Endothelial cell of umbilical vein (primary cell): ENCODE measurements around the gene MYO1A. TPM values are rescaled to one million over a fixed set of nuclear protein-coding genes. Genes with fewer than 3 reads are reported as not detected.

Source experiments
- BruUV-seq: library from RNA; stranded (reverse); fragments of 400-500 nt; replicated peaks from 2 replicates; lab custom pipeline; 2021; lab: Mats Ljungman, UMichigan
- CTCF ChIA-PET: fragments of 300-600, 350-600 bp; sonication (Branson Sonifier 250); formaldehyde crosslinking; loops from one replicate; lab custom pipeline; 2021; ENCODE audit warnings: antibody characterized with exemption, inconsistent platforms; lab: Charles Lee
- POLR2A ChIA-PET: fragments of 300-600, 350-600 bp; sonication (Branson Sonifier 250); formaldehyde crosslinking; loops from one replicate; lab custom pipeline; 2021; ENCODE audit warnings: antibody characterized with exemption, inconsistent platforms; lab: Charles Lee
- DNase-seq: peaks from one replicate; pipeline ENCODE4 v3.0.0-alpha.2; 2011; ENCODE audit warnings: low read depth, low spot score
- FAIRE-seq: peaks from 2 replicates; lab custom pipeline; 2011; peaks lifted over from hg19 to GRCh38; lab: Jason Lieb, UNC
- H2AFZ ChIP-seq: 2 replicates; pipeline ENCODE4 v1.6.0; 2012; ENCODE audit warnings: low read depth, low read length, control low read depth, inconsistent platforms
- H3K27ac ChIP-seq: 2 replicates; pipeline ENCODE4 v1.5.1; 2011; ENCODE audit warnings: low read depth, mild to moderate bottlenecking, control low read depth, low read length, moderate library complexity; ENCODE audit not compliant: insufficient read depth
- H3K27me3 ChIP-seq, 2 experiments: 2 replicates each; pipeline versions ENCODE4 v1.6.0 to v1.6.1; 2011; ENCODE audit warnings: low read length in 2 of 2, mixed read lengths in 1 of 2; ENCODE audit not compliant: control insufficient read depth in 2 of 2, insufficient read depth in 2 of 2
- H3K36me3 ChIP-seq, 2 experiments: 2 replicates in 1 of 2; 3 replicates in 1 of 2; pipeline ENCODE4 v1.5.1; 2011; ENCODE audit warnings: low read length in 2 of 2, mild to moderate bottlenecking in 1 of 2, moderate library complexity in 1 of 2; ENCODE audit not compliant: control insufficient read depth in 2 of 2, insufficient read depth in 2 of 2; ENCODE audit errors: extremely low read depth in 1 of 2
- H3K4me1 ChIP-seq: 3 replicates; pipeline ENCODE4 v1.5.1; 2011; ENCODE audit warnings: mild to moderate bottlenecking, low read length; ENCODE audit not compliant: control insufficient read depth, insufficient read depth; ENCODE audit errors: extremely low read depth
- H3K4me2 ChIP-seq: 2 replicates; pipeline ENCODE4 v1.6.1; 2011; ENCODE audit warnings: low read length, control low read depth, mixed read lengths; ENCODE audit not compliant: insufficient read depth
- H3K4me3 ChIP-seq, 3 experiments: fragments of 200-600 bp in 1 of 3; sonication (generic), shearing (Covaris generic) in 1 of 3; replicated peaks in 1 of 3; 2 replicates each; pipeline ENCODE4 v1.5.1; 2011 to 2016; ENCODE audit warnings: control low read depth in 3 of 3, low read length in 3 of 3, mild to moderate bottlenecking in 2 of 3, inconsistent platforms in 1 of 3, low read depth in 1 of 3, moderate library complexity in 1 of 3; ENCODE audit not compliant: insufficient read depth in 1 of 3
- H3K79me2 ChIP-seq: 2 replicates; pipeline ENCODE4 v1.6.0; 2012; ENCODE audit warnings: low read length, inconsistent platforms; ENCODE audit not compliant: control insufficient read depth, insufficient read depth
- H3K9ac ChIP-seq: replicated peaks from 2 replicates; pipeline ENCODE3; 2011; ENCODE audit warnings: low read length, control low read depth; ENCODE audit not compliant: insufficient read depth; ENCODE audit errors: extremely low read depth
- H3K9me1 ChIP-seq: replicated peaks from 3 replicates; pipeline ENCODE4 v1.6.0; 2011; ENCODE audit warnings: mild to moderate bottlenecking, low read length; ENCODE audit not compliant: control insufficient read depth, insufficient read depth; ENCODE audit errors: extremely low read depth
- H3K9me3 ChIP-seq: replicated peaks from 2 replicates; pipeline ENCODE4 v1.5.1; 2012; ENCODE audit warnings: low read length, inconsistent platforms; ENCODE audit not compliant: control insufficient read depth, insufficient read depth
- H4K20me1 ChIP-seq: replicated peaks from 2 replicates; pipeline ENCODE3; 2011; ENCODE audit warnings: mild to moderate bottlenecking, low read length; ENCODE audit not compliant: control insufficient read depth, insufficient read depth; ENCODE audit errors: extremely low read depth
- EZH2 ChIP-seq: IDR thresholded peaks from 2 replicates; pipeline ENCODE4 v1.6.1; 2012; ENCODE audit warnings: borderline replicate concordance, low read depth, mild to moderate bottlenecking, moderate library complexity, low read length, inconsistent platforms; ENCODE audit not compliant: severe bottlenecking
- FOS ChIP-seq: IDR thresholded peaks from 2 replicates; pipeline ENCODE4 v1.6.1; 2011; ENCODE audit warnings: mild to moderate bottlenecking, low read length, moderate library complexity, borderline replicate concordance; ENCODE audit not compliant: insufficient read depth
- GATA2 ChIP-seq: IDR thresholded peaks from 2 replicates; pipeline ENCODE4 v1.7.0; 2011; ENCODE audit warnings: low read depth, mild to moderate bottlenecking, moderate library complexity, mixed read lengths, low read length; ENCODE audit not compliant: insufficient read length, insufficient read depth
- MAX ChIP-seq: IDR thresholded peaks from 2 replicates; pipeline ENCODE4 v1.6.1; 2011; ENCODE audit not compliant: insufficient read depth, insufficient read length
- MYC ChIP-seq: IDR thresholded peaks from one replicate; pipeline ENCODE4 v1.6.1; 2011; ENCODE audit warnings: mild to moderate bottlenecking, low read depth, low read length
- POLR2A ChIP-seq: IDR thresholded peaks from 2 replicates; pipeline ENCODE4 v1.6.1; 2012; ENCODE audit warnings: low read depth, mild to moderate bottlenecking, control low read depth, low read length
- POLR2AphosphoS5 ChIP-seq: IDR thresholded peaks from 2 replicates; pipeline ENCODE4 v1.6.1; 2012; ENCODE audit warnings: low read depth, mild to moderate bottlenecking, control low read depth, low read length, moderate library complexity; ENCODE audit not compliant: insufficient read depth
- dilution Hi-C: fragments of 300-500 bp; cut with MboI; formaldehyde crosslinking; loops from one replicate; pipeline ENCODE4 v1.15.0; 2019; ENCODE audit warnings: low sequenced_read_pairs; ENCODE audit not compliant: extremely low pct_ligation_motif_present
- intact Hi-C: fragments of 100-400 bp; cut with micrococcal nuclease; formaldehyde crosslinking; loops from one replicate; pipeline ENCODE4 v1.10.0; 2022
- polyA plus RNA-seq, 4 experiments: library from polyadenylated mRNA; depleted of rRNA in 3 of 4; stranded (reverse) in 3 of 4; unstranded in 1 of 4; fragments of >200 nt; gene quantifications; 2 replicates each; pipeline versions ENCODE4 v1.2.1 to v1.2.3, GENCODE V29; 2011 to 2012; ENCODE audit warnings: missing spikeins in 1 of 4
- total RNA-seq: library from RNA; stranded (reverse); gene quantifications from 2 replicates; pipeline ENCODE4 v1.2.3, GENCODE V29; 2021
- TF ChIP-seq, protein P1 (sequence below), 2 donors: IDR thresholded peaks; 1 replicate in 1 of 2; 2 replicates in 1 of 2; pipeline ENCODE4 v1.5.1; 2011; ENCODE audit warnings: low read length in 2 of 2, mild to moderate bottlenecking in 2 of 2, moderate library complexity in 2 of 2, control low read depth in 1 of 2, inconsistent platforms in 1 of 2, low read depth in 1 of 2; ENCODE audit not compliant: insufficient read depth in 1 of 2; ENCODE audit errors: extremely low read depth in 1 of 2

MYO1A gene
- total and polyA plus RNA-seq, 2 donors (not counting 3 experiments of a cell fraction or from before 2014, with no cell fraction given): not detected

GRCh38 chr12:57096748-57097553, 47.0 kb upstream of the MYO1A start:
- no peak for FAIRE-seq
- H3K36me3 ChIP-seq: peaks cover 4 to 48% of the 10 kb centered on the region in 2 experiments

GRCh38 chr12:57096099-57096572, 46.2 kb upstream of the MYO1A start:
- H3K27me3 ChIP-seq: no peaks in the 10 kb centered on the region
- H3K9ac ChIP-seq: no peak overlapping the region
- intact Hi-C loops (no loop called here), dilution Hi-C loops (no loop called here)
- H2AFZ ChIP-seq: no peak overlapping the region
- no peaks in the 10 kb centered on the region for H3K9me3 ChIP-seq
- FAIRE-seq (no peak), DNase-seq (no peak)
- H3K4me1 ChIP-seq: peaks cover 8% of the 10 kb centered on the region
- H3K4me2 ChIP-seq: no peak overlapping the region
- POLR2A ChIA-PET: no interaction called here
- H3K36me3 ChIP-seq: peaks cover 4 to 50% of the 10 kb centered on the region in 2 experiments
- no peak for TF ChIP-seq MYC
- TF ChIP-seq, protein P1, sequence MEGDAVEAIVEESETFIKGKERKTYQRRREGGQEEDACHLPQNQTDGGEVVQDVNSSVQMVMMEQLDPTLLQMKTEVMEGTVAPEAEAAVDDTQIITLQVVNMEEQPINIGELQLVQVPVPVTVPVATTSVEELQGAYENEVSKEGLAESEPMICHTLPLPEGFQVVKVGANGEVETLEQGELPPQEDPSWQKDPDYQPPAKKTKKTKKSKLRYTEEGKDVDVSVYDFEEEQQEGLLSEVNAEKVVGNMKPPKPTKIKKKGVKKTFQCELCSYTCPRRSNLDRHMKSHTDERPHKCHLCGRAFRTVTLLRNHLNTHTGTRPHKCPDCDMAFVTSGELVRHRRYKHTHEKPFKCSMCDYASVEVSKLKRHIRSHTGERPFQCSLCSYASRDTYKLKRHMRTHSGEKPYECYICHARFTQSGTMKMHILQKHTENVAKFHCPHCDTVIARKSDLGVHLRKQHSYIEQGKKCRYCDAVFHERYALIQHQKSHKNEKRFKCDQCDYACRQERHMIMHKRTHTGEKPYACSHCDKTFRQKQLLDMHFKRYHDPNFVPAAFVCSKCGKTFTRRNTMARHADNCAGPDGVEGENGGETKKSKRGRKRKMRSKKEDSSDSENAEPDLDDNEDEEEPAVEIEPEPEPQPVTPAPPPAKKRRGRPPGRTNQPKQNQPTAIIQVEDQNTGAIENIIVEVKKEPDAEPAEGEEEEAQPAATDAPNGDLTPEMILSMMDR (IDR thresholded peaks at IDR 0.05; ENCODE audit: extremely low read depth in 1 of 2, insufficient read depth in 1 of 2, low read depth in 1 of 2, low read length in 2 of 2): no peak
- no peak for TF ChIP-seq MAX
- no peak for TF ChIP-seq GATA2
- no peak for TF ChIP-seq POLR2A
- no peak for TF ChIP-seq EZH2
- no peak for TF ChIP-seq FOS
- no peak overlapping the region for H3K4me3 ChIP-seq
- no peaks in the 10 kb centered on the region for H3K9me1 ChIP-seq
- H3K79me2 ChIP-seq: no peaks in the 10 kb centered on the region
- BruUV-seq: no TSS peak
- CTCF ChIA-PET: interaction anchor here (1.5 to 14.4 kb wide), 2 partner anchors 15 to 27 kb away, joined by 6 to 158 read pairs; partner anchors contain the start of gene STAT6
- H3K27ac ChIP-seq: no peak overlapping the region
- H4K20me1 ChIP-seq: no peaks in the 10 kb centered on the region

More at GRCh38 chr12:57096748-57097553, 47.0 kb upstream of the MYO1A start:
- Histone ChIP-seq H3K4me2 (no peak overlapping the region), H3K27me3 (no peaks in the 10 kb centered on the region), H3K79me2 (no peaks in the 10 kb centered on the region), H3K9me3 (no peaks in the 10 kb centered on the region), H2AFZ (no peak overlapping the region), H3K4me1 (peaks cover 8% of the 10 kb centered on the region), H3K27ac (no peak overlapping the region), H3K9ac (no peak overlapping the region), H4K20me1 (no peaks in the 10 kb centered on the region), H3K4me3 (no peak overlapping the region), H3K9me1 (no peaks in the 10 kb centered on the region)
- no peak for DNase-seq
- no peak for TF ChIP-seq POLR2AphosphoS5
- ChIA-PET CTCF (interaction anchor here (1.5 to 14.4 kb wide), 4 partner anchors 14 to 31 kb away, joined by 3 to 158 read pairs (median 10); partner anchors contain the start of genes LRP1 and STAT6), POLR2A (interaction anchor here (2.2 kb wide), 1 partner anchor 14 kb away, joined by 9 read pairs; the partner anchor contains the start of gene STAT6)
- BruUV-seq: no TSS peak
- dilution Hi-C loops (no loop called here), intact Hi-C loops (no loop called here)
